SK-N-SH (cell line): ENCODE data around the gene PTPRA. TPM values are rescaled to one million over a fixed set of nuclear protein-coding genes. Genes with fewer than 3 reads are reported as not detected.

ENCODE experiments used
- CTCF ChIA-PET: fragments of 300-600, 350-600 bp; formaldehyde crosslinking; extraction: SDS; loops from one replicate; lab custom pipeline; 2021; lab: Yijun Ruan, JAX
- POLR2A ChIA-PET: fragments of 350-600 bp; sonication (Branson Sonifier 250); formaldehyde crosslinking; extraction: SDS; loops from one replicate; lab custom pipeline; 2020; ENCODE audit warnings: antibody characterized with exemption, inconsistent platforms; lab: Yijun Ruan, JAX
- DNase-seq: peaks from one replicate; pipeline ENCODE4 v3.0.0; 2012
- H2AFZ ChIP-seq: fragments of 200-600 bp; sonication (generic); 2 replicates; pipeline ENCODE4 v1.8.1; 2016; ENCODE audit warnings: antibody characterized with exemption, mild to moderate bottlenecking, low read depth
- H3F3A ChIP-seq: fragments of 200-600 bp; sonication (generic); replicated peaks from 2 replicates; pipeline ENCODE3; 2016; ENCODE audit warnings: antibody characterized with exemption, mild to moderate bottlenecking; ENCODE audit not compliant: insufficient read depth
- H3K27ac ChIP-seq, 2 experiments: fragments of 200-500 bp in 1 of 2; fragments of 200-600 bp in 1 of 2; sonication (Bioruptor generic) in 1 of 2; sonication (generic), shearing (Covaris generic) in 1 of 2; 2 replicates each; pipeline versions ENCODE4 v1.5.1 to v1.6.1; 2014 to 2016; ENCODE audit warnings: low read depth in 2 of 2, inconsistent platforms in 1 of 2, low read length in 1 of 2, mild to moderate bottlenecking in 1 of 2, mixed read lengths in 1 of 2
- H3K27me3 ChIP-seq: fragments of 200-600 bp; sonication (generic), shearing (Covaris generic); 2 replicates; pipeline ENCODE4 v1.6.1; 2016; ENCODE audit warnings: mixed run types; ENCODE audit not compliant: insufficient read depth
- H3K36me3 ChIP-seq, 2 experiments: fragments of 200-500 bp in 1 of 2; fragments of 200-600 bp in 1 of 2; sonication (Bioruptor generic) in 1 of 2; sonication (generic) in 1 of 2; replicated peaks in 1 of 2; 2 replicates each; pipeline versions ENCODE3 to v1.5.1; 2014 to 2016; ENCODE audit warnings: low read length in 1 of 2, mild to moderate bottlenecking in 1 of 2; ENCODE audit not compliant: insufficient read depth in 2 of 2, control insufficient read depth in 1 of 2
- H3K4me1 ChIP-seq, 2 experiments: fragments of 200-500 bp in 1 of 2; fragments of 200-600 bp in 1 of 2; sonication (Bioruptor generic) in 1 of 2; sonication (generic), shearing (Covaris generic) in 1 of 2; 2 replicates each; pipeline versions ENCODE4 v1.5.1 to v1.6.1; 2014 to 2016; ENCODE audit warnings: low read depth in 1 of 2, low read length in 1 of 2, mixed run types in 1 of 2; ENCODE audit not compliant: insufficient read depth in 2 of 2, control insufficient read depth in 1 of 2
- H3K4me2 ChIP-seq: fragments of 200-600 bp; sonication (generic), shearing (Covaris generic); 2 replicates; pipeline ENCODE4 v1.6.1; 2017; ENCODE audit warnings: mixed run types
- H3K4me3 ChIP-seq, 2 experiments: fragments of 200-500 bp in 1 of 2; fragments of 200-600 bp in 1 of 2; sonication (Bioruptor generic) in 1 of 2; sonication (generic), shearing (Covaris generic) in 1 of 2; 2 replicates each; pipeline versions ENCODE4 v1.5.1 to v1.8.1; 2014 to 2016; ENCODE audit warnings: low read depth in 2 of 2, inconsistent platforms in 1 of 2, low read length in 1 of 2, mild to moderate bottlenecking in 1 of 2, mixed read lengths in 1 of 2, moderate library complexity in 1 of 2
- H3K79me2 ChIP-seq: fragments of 200-600 bp; sonication (generic); 2 replicates; pipeline ENCODE4 v1.8.1; 2017; ENCODE audit warnings: mild to moderate bottlenecking; ENCODE audit not compliant: insufficient read depth
- H3K9ac ChIP-seq: fragments of 200-600 bp; sonication (generic); 2 replicates; pipeline ENCODE4 v1.6.1; 2017; ENCODE audit warnings: mixed run types
- H3K9me2 ChIP-seq: fragments of 200-600 bp; sonication (generic); 2 replicates; pipeline ENCODE4 v1.6.1; 2017; ENCODE audit warnings: mixed run types
- H3K9me3 ChIP-seq: fragments of 200-600 bp; sonication (generic); 2 replicates; pipeline ENCODE4 v1.6.1; 2017; ENCODE audit warnings: mixed run types, mild to moderate bottlenecking, moderate library complexity
- H4K20me1 ChIP-seq: fragments of 200-600 bp; sonication (generic); 2 replicates; pipeline ENCODE4 v1.6.1; 2017; ENCODE audit warnings: mild to moderate bottlenecking, mixed run types; ENCODE audit not compliant: insufficient read depth
- CTCF ChIP-seq: fragments of 200-600 bp; sonication (generic); IDR thresholded peaks from 2 replicates; pipeline ENCODE4 v1.6.1; 2017; ENCODE audit warnings: antibody characterized with exemption, mild to moderate bottlenecking, moderate library complexity
- ELF1 ChIP-seq: IDR thresholded peaks from 2 replicates; pipeline ENCODE4 v1.4.0; 2012
- EZH2phosphoT487 ChIP-seq: fragments of 200-600 bp; sonication (generic); IDR thresholded peaks from 2 replicates; pipeline ENCODE4 v1.6.1; 2017; ENCODE audit warnings: low read depth, mixed run types, mild to moderate bottlenecking, antibody characterized with exemption, moderate library complexity, borderline replicate concordance
- FOSL2 ChIP-seq: IDR thresholded peaks from 2 replicates; pipeline ENCODE4 v1.4.0; 2012; ENCODE audit warnings: low read depth, mild to moderate bottlenecking, moderate library complexity, borderline replicate concordance
- GATA2 ChIP-seq: sonication (generic); formaldehyde crosslinking; IDR thresholded peaks from 2 replicates; pipeline ENCODE4 v1.5.0; 2020; ENCODE audit warnings: mild to moderate bottlenecking, missing genetic modification reagents
- IRF3 ChIP-seq: fragments of 150-350 bp; IDR thresholded peaks from 2 replicates; pipeline ENCODE4 v1.6.1; 2016; ENCODE audit warnings: mild to moderate bottlenecking, low read depth, low read length
- MAX ChIP-seq: IDR thresholded peaks from 2 replicates; pipeline ENCODE4 v1.4.0; 2012; ENCODE audit warnings: low read depth
- RAD21 ChIP-seq: IDR thresholded peaks from 2 replicates; pipeline ENCODE4 v1.6.1; 2012; ENCODE audit warnings: mild to moderate bottlenecking, low read length
- RCOR1 ChIP-seq: fragments of 150-350 bp; IDR thresholded peaks from 2 replicates; pipeline ENCODE4 v1.6.1; 2017; ENCODE audit warnings: antibody characterized with exemption, low read length
- RXRA ChIP-seq: IDR thresholded peaks from 2 replicates; pipeline ENCODE4 v1.4.0; 2012; ENCODE audit warnings: low read depth, mild to moderate bottlenecking, borderline replicate concordance
- SMC3 ChIP-seq: IDR thresholded peaks from 2 replicates; pipeline ENCODE4 v1.6.1; 2012; ENCODE audit warnings: low read depth, low read length, improper control_type of control experiment
- TCF12 ChIP-seq: IDR thresholded peaks from 2 replicates; pipeline ENCODE4 v1.4.0; 2012
- YY1 ChIP-seq: IDR thresholded peaks from 2 replicates; pipeline ENCODE4 v1.4.0; 2012; ENCODE audit warnings: low read depth, mild to moderate bottlenecking
- WGBS: methylation state at CpG from one replicate; pipeline ENCODE4 v1.1.6; 2017; ENCODE audit warnings: low lambda C conversion rate; 5-methylcytosine and 5-hydroxymethylcytosine counted together
- polyA plus RNA-seq, 3 experiments: library from polyadenylated mRNA; depleted of rRNA; stranded (reverse); fragments of >200 nt; gene quantifications; 2 replicates each; pipeline ENCODE4 v1.2.3, GENCODE V29; 2012

Gene PTPRA
- polyA plus RNA-seq, 1 of the 3 experiments (the other 2 are of a cell fraction), result 47.6 TPM

GRCh38 chr20:2909953-2910352 lies 36.7 kb downstream of the PTPRA start:
- WGBS, result 93% methylated on average over 2 of the region's 2 CpGs
- Histone ChIP-seq H3K27ac (no peak overlapping the region), H3K9me3 (no peaks in the 10 kb centered on the region), H4K20me1 (no peaks in the 10 kb centered on the region), H3K9ac (no peak overlapping the region), H2AFZ (no peak overlapping the region), H3K4me3 (no peak overlapping the region), H3F3A (peaks cover 4% of the 10 kb centered on the region), H3K4me1 (no peaks in the 10 kb centered on the region), H3K4me2 (no peak overlapping the region)
- POLR2A ChIA-PET, result no interaction called here
- CTCF ChIA-PET, result no interaction called here
- no peak for TF ChIP-seq RCOR1
- no peak for TF ChIP-seq EZH2phosphoT487
- TF ChIP-seq FOSL2, result no peak
- TF ChIP-seq, all 33 proteins: peak for 0
- H3K79me2 ChIP-seq, result peaks cover 35% of the 10 kb centered on the region
- DNase-seq, result no peak
- no peaks in the 10 kb centered on the region for H3K9me2 ChIP-seq
- H3K36me3 ChIP-seq, result no peaks in the 10 kb centered on the region
- no peaks in the 10 kb centered on the region for H3K27me3 ChIP-seq

GRCh38 chr20:2911200-2911599 lies 37.9 kb downstream of the PTPRA start:
- Histone ChIP-seq H3K36me3 (no peaks in the 10 kb centered on the region), H3K9ac (no peak overlapping the region), H3K27ac (no peak overlapping the region), H3K27me3 (no peaks in the 10 kb centered on the region), H2AFZ (no peak overlapping the region), H3K9me2 (no peaks in the 10 kb centered on the region), H3F3A (peaks cover 4% of the 10 kb centered on the region), H3K4me1 (no peaks in the 10 kb centered on the region), H3K4me2 (no peak overlapping the region), H3K79me2 (peaks cover 33% of the 10 kb centered on the region), H3K4me3 (no peak overlapping the region), H4K20me1 (no peaks in the 10 kb centered on the region), H3K9me3 (no peaks in the 10 kb centered on the region)
- CTCF ChIA-PET, result interaction anchor here (1.3 kb wide), 2 partner anchors 12 to 28 kb away, joined by 3 read pairs; no protein-coding TSS in a partner anchor
- no peak for DNase-seq
- POLR2A ChIA-PET, result no interaction called here
- no peak for TF ChIP-seq MAX

GRCh38 chr20:2914160-2914559 lies 40.9 kb downstream of the PTPRA start:
- Histone ChIP-seq H3K4me3 (no peak overlapping the region), H4K20me1 (no peaks in the 10 kb centered on the region), H3K27me3 (no peaks in the 10 kb centered on the region), H3K27ac (no peak overlapping the region), H3K4me2 (no peak overlapping the region), H3K9me2 (no peaks in the 10 kb centered on the region), H3F3A (no peaks in the 10 kb centered on the region), H2AFZ (no peak overlapping the region), H3K9ac (no peak overlapping the region), H3K9me3 (no peaks in the 10 kb centered on the region), H3K4me1 (no peaks in the 10 kb centered on the region), H3K79me2 (peaks cover 44% of the 10 kb centered on the region), H3K36me3 (no peaks in the 10 kb centered on the region)
- POLR2A ChIA-PET, result no interaction called here
- CTCF ChIA-PET, result interaction anchor here (0.5 to 1.2 kb wide), 8 partner anchors 11 to 224 kb away, joined by 3 to 6 read pairs (median 3); no protein-coding TSS in a partner anchor
- TF ChIP-seq RXRA (no peak), TCF12 (no peak), MAX (no peak), GATA2 (CRISPR knock-in tag) (no peak), SMC3 (peak; percentile 36; the same call in 1 of the 2 replicates), ELF1 (no peak), CTCF (peak; percentile 24; the same call in 1 of the 2 replicates), RAD21 (peak; percentile 68), IRF3 (no peak), YY1 (no peak)
- no peak for DNase-seq
